Neural crest cell (in vitro differentiated cells): Measurements from ENCODE around the gene PHKA2. TPM values are rescaled to one million over a fixed set of nuclear protein-coding genes. Genes with fewer than 3 reads are reported as not detected.

Experiments
- DNase-seq: peaks from one replicate; pipeline ENCODE4 v3.0.0; 2021; ENCODE audit warnings: low read depth, mixed read lengths, low spot score
- H3K27ac Mint-ChIP-seq: one replicate; pipeline ENCODE4 v1.8.0; 2021; ENCODE audit warnings: mild to moderate bottlenecking, mixed read lengths; ENCODE audit not compliant: unreplicated experiment
- H3K27me3 Mint-ChIP-seq: 2 replicates; pipeline ENCODE4 v1.8.0; 2021; ENCODE audit warnings: low read depth, mild to moderate bottlenecking, mixed read lengths
- H3K36me3 Mint-ChIP-seq: 2 replicates; pipeline ENCODE4 v1.8.0; 2021; ENCODE audit warnings: low read depth, mild to moderate bottlenecking, mixed read lengths
- H3K4me1 Mint-ChIP-seq: 2 replicates; pipeline ENCODE4 v1.8.0; 2021; ENCODE audit warnings: mixed read lengths
- H3K4me3 Mint-ChIP-seq: one replicate; pipeline ENCODE4 v1.8.0; 2021; ENCODE audit warnings: mild to moderate bottlenecking, mixed read lengths
- H3K9me3 Mint-ChIP-seq: 2 replicates; pipeline ENCODE4 v1.8.0; 2021; ENCODE audit warnings: mixed read lengths
- CTCF ChIP-seq: fragments of 200-600 bp; sonication (generic); conservative IDR thresholded peaks from 2 replicates; pipeline ENCODE4 v1.5.0; 2021; ENCODE audit warnings: antibody characterized with exemption, mild to moderate bottlenecking
- total RNA-seq: library from RNA; stranded (reverse); gene quantifications from 2 replicates; pipeline ENCODE4 v1.2.1, GENCODE V29; 2021

The PHKA2 gene
- total RNA-seq, 1 donor from 2014 or later = 28.0 TPM

GRCh38 chrX:18884916-18885315 lies 99.0 kb downstream of the PHKA2 start:
- peaks cover 15% of the 10 kb centered on the region for H3K4me1 Mint-ChIP-seq
- TF ChIP-seq CTCF = no peak
- DNase-seq = no peak
- H3K4me3 Mint-ChIP-seq = no peak overlapping the region
- no peak overlapping the region for H3K27ac Mint-ChIP-seq
- peaks cover 16% of the 10 kb centered on the region for H3K27me3 Mint-ChIP-seq
- peaks cover 7% of the 10 kb centered on the region for H3K9me3 Mint-ChIP-seq
- H3K36me3 Mint-ChIP-seq = peaks cover 2% of the 10 kb centered on the region

DNA sequence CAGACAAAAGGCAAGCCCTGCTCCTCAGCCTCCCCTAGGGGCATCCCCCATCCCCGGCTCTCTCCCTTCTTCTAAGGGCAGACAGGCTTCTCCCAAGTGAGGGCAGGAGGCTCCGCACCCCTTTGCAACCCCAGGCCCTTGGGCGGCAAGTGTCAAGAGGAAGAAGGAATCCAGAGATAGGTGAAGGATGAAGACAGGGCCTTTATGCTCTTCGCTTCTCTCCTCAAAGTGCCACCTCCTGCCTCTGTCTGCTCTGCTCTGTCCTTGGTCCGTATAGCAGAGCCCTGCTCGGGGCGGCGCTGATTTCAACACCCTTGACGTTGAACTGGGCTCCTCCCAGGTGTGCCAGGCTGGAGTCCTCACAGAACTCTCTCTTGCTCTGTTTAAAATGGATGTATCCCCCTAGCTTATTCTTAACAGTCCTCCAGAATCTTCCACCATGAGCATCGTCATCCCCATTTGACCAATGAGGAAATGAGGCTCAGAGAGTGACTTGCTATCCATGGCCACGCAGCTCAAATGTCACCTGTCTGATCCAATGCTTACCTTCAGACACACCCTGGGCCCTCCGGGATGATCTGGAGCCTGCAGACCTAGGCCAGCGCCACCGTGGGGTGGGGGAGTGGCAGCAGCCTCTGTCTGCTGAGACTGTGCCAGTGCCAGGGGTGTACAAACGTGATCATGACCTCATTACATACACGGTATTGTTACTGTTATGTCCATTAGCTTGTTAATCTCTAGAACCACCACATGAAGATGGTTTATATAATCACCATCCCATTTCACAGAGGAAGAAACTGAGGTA lies 99.8 kb downstream of the PHKA2 start:
- no peak for DNase-seq
- Mint-ChIP-seq H3K36me3 (peaks cover 2% of the 10 kb centered on the region), H3K9me3 (peaks cover 7% of the 10 kb centered on the region), H3K27me3 (peaks cover 16% of the 10 kb centered on the region), H3K27ac (no peak overlapping the region), H3K4me1 (peaks cover 15% of the 10 kb centered on the region), H3K4me3 (no peak overlapping the region)
- no peak for TF ChIP-seq CTCF

DNA sequence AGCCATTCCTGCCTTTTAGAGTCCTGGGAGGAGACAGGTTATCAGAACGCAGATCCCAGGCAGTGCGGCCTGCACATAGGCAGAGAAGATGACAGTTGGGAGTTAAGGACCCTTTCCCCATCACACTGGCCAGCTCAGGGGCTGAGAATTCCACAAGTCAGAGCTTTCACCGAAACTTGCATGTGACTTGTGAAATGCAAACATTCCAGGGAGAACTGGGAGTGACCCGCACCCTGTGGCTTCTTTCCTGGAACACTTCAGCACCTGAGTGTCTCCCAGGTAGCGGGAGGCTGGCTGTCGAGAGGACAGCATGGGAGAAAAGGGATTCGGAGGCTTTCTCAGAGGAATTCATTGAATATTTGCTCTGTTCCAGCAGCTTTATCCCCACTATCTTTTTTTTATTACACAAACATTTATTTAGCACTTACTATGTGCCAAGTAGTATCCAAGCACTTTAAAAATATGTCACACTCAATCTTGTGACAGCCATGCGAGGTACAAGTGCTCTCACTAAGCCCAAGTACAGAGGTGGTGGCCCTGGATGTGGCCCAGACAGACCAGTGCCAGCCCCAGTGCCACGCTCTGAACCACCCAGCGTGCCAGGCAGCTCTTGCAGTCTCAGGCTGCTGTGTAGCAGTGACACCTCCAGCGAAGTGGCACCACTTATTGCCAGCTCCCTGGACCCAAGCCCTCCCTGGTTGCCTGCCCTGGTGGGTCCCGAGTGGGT lies 100.5 kb downstream of the PHKA2 start:
- TF ChIP-seq CTCF = no peak
- peaks cover 16% of the 10 kb centered on the region for H3K27me3 Mint-ChIP-seq
- no peak overlapping the region for H3K4me3 Mint-ChIP-seq
- DNase-seq = no peak
- H3K27ac Mint-ChIP-seq = no peak overlapping the region
- H3K9me3 Mint-ChIP-seq = peaks cover 7% of the 10 kb centered on the region
- peaks cover 15% of the 10 kb centered on the region for H3K4me1 Mint-ChIP-seq
- H3K36me3 Mint-ChIP-seq = peaks cover 2% of the 10 kb centered on the region

- peaks cover 2% of the 10 kb centered on the region for H3K36me3 Mint-ChIP-seq
- no peak for DNase-seq
- H3K4me3 Mint-ChIP-seq = no peak overlapping the region
- no peak overlapping the region for H3K27ac Mint-ChIP-seq
- TF ChIP-seq CTCF = no peak
- H3K9me3 Mint-ChIP-seq = peaks cover 7% of the 10 kb centered on the region
- H3K4me1 Mint-ChIP-seq = no peaks in the 10 kb centered on the region
- no peaks in the 10 kb centered on the region for H3K27me3 Mint-ChIP-seq
Observed at GRCh38 chrX:18879144-18879543, 104.8 kb downstream of the PHKA2 start.

- Mint-ChIP-seq H3K27ac (no peak overlapping the region), H3K4me1 (no peaks in the 10 kb centered on the region), H3K9me3 (peaks cover 6% of the 10 kb centered on the region), H3K4me3 (no peak overlapping the region), H3K36me3 (peaks cover 2% of the 10 kb centered on the region), H3K27me3 (no peaks in the 10 kb centered on the region)
- TF ChIP-seq CTCF = no peak
- DNase-seq = no peak
Observed at GRCh38 chrX:18877469-18877868, 106.4 kb downstream of the PHKA2 start.
